Measurements from ENCODE around the gene MFN1. TPM values are rescaled to one million over a fixed set of nuclear protein-coding genes. Genes with fewer than 3 reads are reported as not detected.

The MFN1 gene
- total and polyA plus RNA-seq, 2 of the 13 experiments (the other 11 are each of a cell fraction or from before 2014, with no cell fraction given), result 25.2 to 37.5 TPM

GRCh38 chr3:179428876-179429548 is 81.5 kb downstream of the MFN1 start:
- TF ChIP-seq ZNF597 (CRISPR knock-in tag; IDR thresholded peaks at IDR 0.05) (no peak), ZFX (CRISPR knock-in tag; IDR thresholded peaks at IDR 0.05; ENCODE audit: low read depth) (no peak), POLR2AphosphoS2 (IDR thresholded peaks at IDR 0.05; ENCODE audit: low read depth, low read length) (no peak), GPN1 (CRISPR knock-in tag; IDR thresholded peaks at IDR 0.05; ENCODE audit: borderline replicate concordance) (no peak), ZBTB8A (CRISPR knock-in tag; IDR thresholded peaks at IDR 0.05; ENCODE audit: borderline replicate concordance, low read depth) (no peak), TBP (CRISPR knock-in tag; IDR thresholded peaks at IDR 0.05) (no peak)
- POLR2A ChIA-PET, result no interaction called here
- Histone ChIP-seq H3K79me2 (ENCODE audit: insufficient read depth, low read length) (no peaks in the 10 kb centered on the region), H3K4me3 (replicated peaks in 1 of 3; ENCODE audit: insufficient read depth in 1 of 3, low read depth in 2 of 3, low read length in 3 of 3) (no peak overlapping the region), H3K9ac (ENCODE audit: insufficient read depth, low read depth, low read length) (no peak overlapping the region), H3K27ac (ENCODE audit: extremely low read length, insufficient read depth, low read length) (no peak overlapping the region), H4K20me1 (ENCODE audit: insufficient read depth, low read length) (no peaks in the 10 kb centered on the region), H3K36me3 (replicated peaks in 1 of 2; ENCODE audit: control insufficient read depth in 1 of 2, insufficient read depth in 2 of 2, low read length in 2 of 2) (no peaks in the 10 kb centered on the region), H3K27me3 (ENCODE audit: control insufficient read depth in 1 of 2, insufficient read depth in 2 of 2, low read length in 2 of 2) (no peaks in the 10 kb centered on the region; a peak in 1 of 5 replicates), H3K4me1 (ENCODE audit: insufficient read depth, low read length) (no peaks in the 10 kb centered on the region), H3K9me3 (ENCODE audit: low read length) (no peaks in the 10 kb centered on the region), H2AFZ (ENCODE audit: low read length) (no peak overlapping the region), H3K4me2 (ENCODE audit: low read depth, low read length) (no peak overlapping the region)
- FAIRE-seq (no peak), ATAC-seq (no peak), DNase-seq (ENCODE audit: low spot score) (no peak)
- in situ Hi-C loops (cut with HindIII; ENCODE audit: extremely low pct_ligation_motif_present, low pct_unique_long_range_greater_than_20kb), result no loop called here
- BruUV-seq (replicated peaks), result no TSS peak
- WGBS (ENCODE audit: low lambda C conversion rate), result 39% methylated on average over 7 of the region's 8 CpGs
- intact Hi-C loops (cut with micrococcal nuclease; ENCODE audit: unreplicated experiment), result no loop called here
- CTCF ChIA-PET (ENCODE audit: low intra/inter-chr PET ratio, low total read pairs), result no interaction called here

GRCh38 chr3:179430277-179430870 is 82.9 kb downstream of the MFN1 start:
- DNase-seq (ENCODE audit: low spot score) (no peak), ATAC-seq (no peak), FAIRE-seq (no peak)
- 50% methylated on average over 2 of the region's 2 CpGs for WGBS (ENCODE audit: low lambda C conversion rate)
- Histone ChIP-seq H3K4me3 (replicated peaks in 1 of 3; ENCODE audit: insufficient read depth in 1 of 3, low read depth in 2 of 3, low read length in 3 of 3) (no peak overlapping the region), H4K20me1 (ENCODE audit: insufficient read depth, low read length) (no peaks in the 10 kb centered on the region), H3K9me3 (ENCODE audit: low read length) (no peaks in the 10 kb centered on the region), H3K27ac (ENCODE audit: extremely low read length, insufficient read depth, low read length) (no peak overlapping the region), H3K27me3 (ENCODE audit: control insufficient read depth in 1 of 2, insufficient read depth in 2 of 2, low read length in 2 of 2) (no peaks in the 10 kb centered on the region; a peak in 1 of 5 replicates), H3K4me2 (ENCODE audit: low read depth, low read length) (no peak overlapping the region), H3K79me2 (ENCODE audit: insufficient read depth, low read length) (no peaks in the 10 kb centered on the region), H3K9ac (ENCODE audit: insufficient read depth, low read depth, low read length) (no peak overlapping the region), H3K36me3 (replicated peaks in 1 of 2; ENCODE audit: control insufficient read depth in 1 of 2, insufficient read depth in 2 of 2, low read length in 2 of 2) (no peaks in the 10 kb centered on the region), H3K4me1 (ENCODE audit: insufficient read depth, low read length) (no peaks in the 10 kb centered on the region), H2AFZ (ENCODE audit: low read length) (no peak overlapping the region)
- CTCF ChIA-PET (ENCODE audit: low intra/inter-chr PET ratio, low total read pairs), result no interaction called here
- POLR2A ChIA-PET, result no interaction called here
- intact Hi-C loops (cut with micrococcal nuclease; ENCODE audit: unreplicated experiment), result no loop called here
- in situ Hi-C loops (cut with HindIII; ENCODE audit: extremely low pct_ligation_motif_present, low pct_unique_long_range_greater_than_20kb), result no loop called here
- no TSS peak for BruUV-seq (replicated peaks)
- TF ChIP-seq TAF1 (CRISPR knock-in tag; IDR thresholded peaks at IDR 0.05) (no peak), ZNF597 (CRISPR knock-in tag; IDR thresholded peaks at IDR 0.05) (no peak), MBNL3 (CRISPR knock-in tag; conservative IDR thresholded peaks at IDR 0.05) (no peak), ZNF276 (CRISPR knock-in tag; IDR thresholded peaks at IDR 0.05; ENCODE audit: low read depth) (no peak), JDP2 (CRISPR knock-in tag; IDR thresholded peaks at IDR 0.05; ENCODE audit: borderline replicate concordance) (no peak)
